DMS114 treated with DMSO at 0.1 percent for 48 hours (cell line): ENCODE data around the gene PPP1R16B.

Source experiments
- DNase-seq: peaks from one replicate; lab custom pipeline; 2025; ENCODE audit not compliant: unreplicated experiment; lab: John Stamatoyannopoulos, UW

PPP1R16B gene

DNA sequence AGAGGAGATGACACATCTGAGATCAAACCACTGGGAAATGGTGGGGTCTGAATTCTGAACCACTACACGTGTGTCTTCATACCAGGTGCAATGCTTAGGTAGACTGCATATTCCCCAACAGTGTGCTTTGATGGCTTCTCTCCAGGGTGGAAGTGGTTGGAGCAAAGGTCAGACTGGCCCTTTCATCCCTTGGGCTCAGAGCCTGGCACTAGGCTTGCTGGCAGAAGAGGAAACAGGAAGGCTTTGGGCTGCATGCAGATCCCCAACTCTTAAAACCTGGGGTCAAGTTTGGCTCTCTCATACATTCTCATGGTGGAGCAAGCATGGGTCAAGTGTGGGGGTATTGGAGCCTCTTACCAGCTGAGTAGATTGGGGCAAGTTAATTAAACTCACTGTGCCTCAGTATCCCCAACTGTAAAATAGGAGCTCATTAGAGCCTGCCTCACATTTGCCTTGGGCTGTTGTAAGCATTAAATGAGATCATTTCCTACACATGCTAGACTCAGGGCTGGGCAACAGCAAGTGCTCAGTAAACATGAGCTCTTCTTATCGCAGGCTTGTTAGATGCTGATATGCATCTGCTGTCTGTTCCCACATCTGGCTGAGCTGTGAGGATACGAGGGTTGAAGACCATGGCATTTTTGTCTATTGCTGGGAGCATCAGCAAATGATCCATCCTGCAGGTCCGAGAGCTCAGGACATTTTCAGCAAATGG, 69.1 kb downstream of the PPP1R16B start:
- DNase-seq: no peak

DNA sequence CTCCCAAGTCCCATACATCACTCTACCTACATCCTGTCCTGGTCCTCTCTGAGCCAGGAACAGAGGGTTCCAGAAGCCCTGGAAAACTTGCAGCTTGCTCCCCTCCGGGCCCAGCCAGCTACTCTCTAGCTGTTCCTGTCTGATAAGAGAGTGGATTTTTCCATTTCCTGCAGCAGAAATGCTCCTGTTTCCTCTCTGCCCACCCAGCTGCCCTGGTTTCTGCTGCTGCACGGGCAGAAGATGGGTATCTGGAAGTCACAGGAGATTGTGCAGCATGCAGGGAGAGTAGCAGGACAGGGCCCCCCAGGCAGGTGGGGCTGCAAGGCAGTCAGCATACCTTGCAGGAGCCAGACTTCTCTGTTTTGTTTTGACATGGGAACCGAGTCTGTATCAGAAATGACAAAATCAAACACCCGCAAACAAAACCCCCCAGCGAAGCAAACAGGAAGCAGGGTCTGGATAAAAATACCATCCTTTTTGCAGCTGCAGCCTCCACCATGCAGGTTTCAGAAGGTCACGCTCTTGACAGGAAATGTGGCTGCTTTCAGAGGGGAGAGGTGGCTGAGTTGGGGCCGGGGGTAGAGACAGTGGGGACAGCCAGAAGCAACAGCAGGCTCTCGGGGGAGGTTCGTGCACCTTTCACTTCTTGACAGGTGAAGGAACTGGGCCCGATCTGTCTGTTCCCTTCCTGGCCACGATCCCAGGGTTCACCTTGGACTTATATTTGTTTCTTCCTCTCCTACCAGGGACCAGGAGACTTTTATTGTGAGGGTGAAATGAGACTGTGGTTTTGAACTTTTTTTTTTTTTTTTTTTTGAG, 69.9 kb downstream of the PPP1R16B start:
- DNase-seq: no peak

DNA sequence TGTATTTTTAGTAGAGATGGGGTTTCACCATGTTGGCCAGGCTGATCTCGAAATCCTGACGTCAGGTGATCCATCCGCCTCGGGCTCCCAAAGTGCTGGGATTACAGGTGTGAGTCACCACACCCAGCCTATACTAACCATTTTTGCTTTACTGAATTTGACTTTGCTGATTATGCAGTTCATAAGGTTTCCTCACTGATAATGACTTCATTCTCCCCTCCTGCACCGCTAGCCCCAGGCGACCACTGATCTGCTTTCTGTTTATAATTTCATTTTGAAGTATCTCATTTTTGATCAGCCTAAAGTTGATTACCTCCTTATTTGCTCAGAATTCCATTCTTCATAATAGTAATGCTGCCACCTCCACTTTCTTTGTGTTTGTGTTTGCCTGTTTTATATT, 72.0 kb downstream of the PPP1R16B start:
- no peak for DNase-seq

DNA sequence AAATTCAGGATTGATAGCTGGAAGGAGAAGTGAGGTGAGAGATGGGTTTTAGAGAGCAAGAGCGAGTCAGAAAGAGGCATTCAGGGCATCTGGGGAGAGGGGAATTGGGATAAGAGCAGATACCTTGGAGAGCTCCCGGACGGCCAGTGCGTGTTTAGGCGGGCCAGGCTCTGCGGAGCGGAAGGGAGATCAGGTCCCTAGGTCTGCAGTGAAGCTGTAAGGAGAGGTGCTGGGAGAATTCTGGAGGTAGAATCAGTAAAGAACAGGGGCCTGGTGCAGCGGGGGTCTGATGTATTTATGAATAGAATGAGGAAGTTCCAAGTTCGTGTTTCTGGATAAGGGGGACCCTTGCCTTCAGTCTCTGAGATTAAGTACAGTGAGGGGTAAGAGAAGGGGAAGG, 73.4 kb downstream of the PPP1R16B start:
- no peak for DNase-seq

DNA sequence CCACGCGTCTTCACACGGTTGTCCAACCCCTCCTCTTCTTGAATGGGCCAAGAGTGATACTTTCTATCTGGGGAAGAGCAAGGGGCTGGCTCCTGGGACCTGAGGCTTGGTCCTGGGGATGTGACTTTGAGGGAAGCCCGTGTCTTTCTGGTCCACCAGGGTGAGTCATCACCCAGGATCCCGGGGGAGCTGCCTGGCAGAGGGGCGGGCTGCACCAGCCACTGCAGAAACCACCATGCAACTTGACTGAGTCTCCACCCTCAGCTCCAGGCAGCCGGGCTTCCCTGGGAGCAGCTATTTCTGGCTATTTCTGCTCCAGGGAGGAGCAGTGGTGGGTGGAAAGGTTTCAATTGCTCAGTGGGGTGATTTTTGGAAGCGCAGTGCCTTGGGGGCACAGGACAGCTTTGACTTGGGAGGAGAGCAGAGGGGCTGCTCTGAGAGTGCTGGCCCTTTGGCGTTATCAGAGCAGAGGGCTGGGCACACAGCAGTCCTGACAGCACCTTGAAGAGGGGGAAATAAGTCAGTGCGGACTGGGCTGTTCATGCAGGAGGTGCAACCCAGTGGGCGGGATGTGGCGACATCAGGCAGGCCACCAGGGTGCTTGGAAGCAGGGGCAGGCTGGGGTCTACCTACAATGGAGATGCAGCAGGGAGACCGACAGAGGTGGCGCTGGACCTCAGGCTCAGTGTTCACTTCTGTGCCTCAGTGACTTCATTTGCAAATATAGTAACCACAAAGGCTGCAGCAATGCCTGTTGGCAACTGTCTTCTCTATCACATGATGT, 75.6 kb downstream of the PPP1R16B start:
- DNase-seq: no peak

DNA sequence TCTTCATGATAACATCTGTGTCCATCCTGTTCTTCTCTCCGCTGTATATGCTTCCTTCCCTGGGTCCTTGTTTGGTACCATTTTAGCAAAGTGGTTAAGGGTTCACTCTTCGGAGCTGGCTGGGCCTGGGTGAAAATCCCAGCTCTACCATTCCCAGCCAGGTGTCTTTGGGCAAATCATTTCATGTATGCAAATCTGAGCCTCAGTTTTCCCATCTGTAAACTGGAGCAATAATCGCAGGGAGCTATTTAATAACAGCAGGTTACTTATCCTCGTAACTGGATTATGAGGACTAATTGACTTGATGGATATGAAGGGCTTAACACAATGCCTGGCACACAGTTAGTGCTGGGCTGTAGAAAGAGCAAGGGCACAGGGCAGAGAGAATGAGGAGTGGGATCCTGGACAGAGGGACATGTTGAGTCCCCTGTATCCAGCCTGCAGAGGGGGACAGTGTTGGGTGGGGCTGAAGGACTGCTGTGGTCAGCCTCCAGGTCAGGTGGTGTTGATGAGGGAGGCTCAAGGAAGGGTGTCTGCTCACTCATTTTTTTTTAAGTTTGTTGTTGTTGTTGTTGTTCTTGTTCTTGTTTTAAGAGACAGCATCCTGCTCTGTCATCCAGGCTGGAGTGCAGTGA, 76.4 kb downstream of the PPP1R16B start:
- no peak for DNase-seq

DNA sequence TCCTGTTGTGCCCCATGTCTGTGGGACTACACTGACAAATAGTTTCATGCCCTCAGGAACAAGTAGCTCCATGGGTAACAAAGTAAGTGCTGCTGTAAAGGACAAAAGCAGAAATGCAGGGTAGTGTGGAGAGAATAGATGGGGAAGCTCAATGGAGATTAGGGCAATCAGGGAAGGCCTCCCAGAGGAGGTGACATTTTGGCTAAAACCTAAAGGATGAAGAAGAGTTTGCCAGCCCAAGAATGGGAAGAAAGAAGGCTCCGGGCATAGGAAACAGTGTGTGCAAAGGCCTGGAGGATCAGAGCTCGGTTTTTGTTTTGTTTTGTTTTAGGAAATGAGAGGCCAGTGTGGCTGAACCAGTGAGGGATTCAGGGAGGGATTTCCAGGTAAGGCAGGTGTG, 77.1 kb downstream of the PPP1R16B start:
- DNase-seq: no peak

DNA sequence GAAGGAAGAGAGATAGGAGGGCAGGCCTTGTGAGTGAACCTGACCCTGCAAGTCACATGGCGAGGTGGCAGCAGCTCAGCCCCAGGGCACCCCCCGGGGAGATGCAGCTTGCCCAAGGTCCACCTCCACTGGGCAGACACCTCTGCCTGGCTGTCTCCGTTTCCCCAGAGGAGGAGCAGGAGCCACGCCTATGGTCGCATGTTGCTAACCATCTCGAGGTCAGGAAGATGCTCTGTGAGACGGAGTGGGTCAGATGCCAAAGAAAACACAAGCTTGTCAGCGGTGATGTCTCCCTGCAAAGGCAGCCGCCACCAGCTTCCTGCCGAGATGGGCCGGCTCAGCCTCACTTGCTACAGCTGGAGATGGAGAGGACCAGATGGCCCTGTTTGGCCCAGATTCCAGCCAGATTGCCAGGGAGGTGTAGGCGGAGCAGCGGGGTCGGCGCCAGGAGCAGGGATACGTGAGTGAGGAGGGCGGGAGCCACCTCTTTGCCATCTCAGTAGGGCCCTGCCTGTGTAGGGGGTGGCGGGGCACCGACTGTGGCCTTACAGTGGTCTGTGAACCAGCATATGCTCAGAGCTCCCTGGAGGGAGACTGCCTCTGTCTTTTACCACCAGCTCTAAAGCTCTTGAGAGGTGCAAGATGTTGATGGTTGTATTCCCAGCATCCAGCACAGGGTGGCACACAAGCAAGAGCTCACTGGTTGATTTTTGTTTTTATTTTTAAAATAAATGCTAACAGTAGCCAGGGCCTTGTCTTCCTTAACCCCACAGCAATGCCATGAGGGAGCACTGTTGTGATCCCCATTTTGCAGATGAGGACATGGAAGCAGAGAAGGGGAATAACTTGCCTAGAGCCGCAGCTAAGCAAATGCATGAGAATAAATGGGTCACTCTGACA, 77.8 kb downstream of the PPP1R16B start:
- no peak for DNase-seq

DNA sequence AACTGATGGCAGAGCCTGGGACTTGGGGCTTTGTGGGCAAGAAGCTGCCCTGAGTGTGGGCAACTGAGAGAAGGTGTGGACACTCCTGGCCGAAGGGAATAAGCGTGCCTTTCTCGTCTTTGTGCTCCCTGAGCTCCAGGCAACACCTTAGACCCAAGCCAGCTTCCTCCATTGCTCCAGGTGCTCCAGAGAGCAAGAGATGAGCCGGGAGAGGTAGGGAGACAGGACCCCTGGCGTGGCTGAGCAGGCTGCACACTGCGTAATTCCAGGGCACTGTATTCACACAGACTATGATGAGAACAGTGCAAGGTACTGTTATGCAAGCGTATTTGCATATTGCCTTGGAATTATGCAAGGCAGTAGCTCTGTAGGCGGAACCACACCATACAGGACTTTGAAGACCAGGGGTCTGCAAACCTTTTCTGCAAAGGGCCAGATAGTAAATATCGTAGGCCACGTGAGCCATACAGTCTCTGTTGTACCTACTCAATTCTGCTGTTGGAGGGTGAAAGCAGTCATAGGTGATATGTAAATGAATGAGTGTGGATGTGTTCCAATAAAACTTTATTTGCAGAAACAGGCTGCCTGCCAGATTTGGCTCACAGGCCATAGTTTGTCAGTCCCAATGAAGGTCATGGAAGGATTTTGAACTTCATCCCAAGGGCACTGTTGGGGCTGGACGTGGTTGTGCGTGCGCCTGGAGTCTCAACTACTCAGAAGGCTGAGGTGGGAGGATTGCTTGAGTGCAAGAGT, 78.7 kb downstream of the PPP1R16B start:
- DNase-seq: no peak

DNA sequence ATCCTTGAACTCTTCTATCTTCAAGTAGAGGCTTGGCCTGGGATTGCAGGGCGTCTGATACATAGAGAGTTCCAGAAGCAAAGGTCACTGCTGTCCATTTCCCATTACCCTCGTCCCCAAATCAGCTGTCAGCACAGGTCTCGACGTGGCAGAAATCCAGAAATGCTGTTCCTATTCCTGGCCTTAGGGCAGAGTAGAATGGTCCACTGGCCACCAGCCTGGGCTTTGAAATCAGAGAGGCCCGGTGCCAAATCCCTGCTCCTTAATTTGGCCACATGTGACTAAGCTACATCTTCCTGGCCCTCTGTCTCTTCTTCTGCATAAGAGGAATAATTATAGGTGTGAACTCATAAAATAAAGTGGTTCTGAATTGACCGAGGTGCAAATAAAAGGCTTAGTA, 79.9 kb downstream of the PPP1R16B start:
- no peak for DNase-seq

DNA sequence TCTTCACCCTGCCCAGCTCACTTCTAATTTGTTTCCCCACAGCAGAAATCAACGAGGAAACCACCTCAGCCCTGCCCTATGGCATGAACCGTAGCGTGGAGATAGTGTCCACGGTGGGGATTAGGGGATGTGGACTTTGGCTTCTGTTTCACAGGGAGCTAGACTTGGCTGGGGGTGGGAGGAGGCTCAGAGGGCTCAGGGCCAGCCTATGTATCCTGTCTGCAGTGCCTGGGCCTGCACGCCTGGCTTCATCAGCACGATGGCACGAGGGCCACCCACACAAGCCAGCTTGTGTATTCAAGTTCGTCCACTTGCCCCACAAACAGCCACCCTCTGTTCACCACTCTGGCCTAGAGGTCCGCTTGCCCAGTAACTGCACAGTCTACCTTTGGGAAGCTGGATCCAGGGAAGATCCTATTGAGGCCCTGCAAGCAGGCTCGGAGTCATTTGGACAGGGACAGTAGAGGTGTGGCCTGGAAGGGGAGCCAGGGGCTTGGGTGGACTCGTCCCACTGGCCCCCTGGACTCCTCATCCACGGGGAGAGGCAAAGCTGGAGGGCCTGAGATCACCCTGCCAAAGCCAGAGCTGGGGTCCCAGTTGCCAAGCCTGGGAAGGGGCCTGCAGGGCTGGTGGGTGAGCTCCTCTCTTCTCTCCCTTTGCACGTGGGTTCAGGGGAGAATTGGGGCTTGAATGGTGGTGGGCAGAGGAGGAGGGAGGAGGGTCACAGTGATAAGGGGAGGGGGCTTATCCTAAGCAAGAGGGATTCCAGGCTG, 82.7 kb downstream of the PPP1R16B start:
- DNase-seq: no peak

DNA sequence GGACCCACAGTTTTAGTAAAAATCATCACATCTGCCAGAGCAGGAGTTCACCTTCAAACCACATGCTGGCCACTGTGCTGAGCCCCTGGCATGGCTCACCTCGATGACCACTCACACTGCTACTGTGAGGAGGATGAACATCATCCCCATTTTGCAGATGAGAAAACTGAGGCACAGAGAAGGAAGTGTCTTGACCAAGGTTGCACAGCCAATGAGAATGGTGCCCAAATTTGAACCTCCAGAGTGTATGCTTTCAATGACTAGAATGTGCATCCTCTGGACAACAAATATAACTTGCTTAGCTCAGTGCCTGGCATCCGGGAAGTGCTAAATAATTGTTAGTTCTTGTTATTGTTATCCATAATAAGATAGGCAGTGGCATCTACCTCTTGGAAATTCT, 83.6 kb downstream of the PPP1R16B start:
- no peak for DNase-seq

DNA sequence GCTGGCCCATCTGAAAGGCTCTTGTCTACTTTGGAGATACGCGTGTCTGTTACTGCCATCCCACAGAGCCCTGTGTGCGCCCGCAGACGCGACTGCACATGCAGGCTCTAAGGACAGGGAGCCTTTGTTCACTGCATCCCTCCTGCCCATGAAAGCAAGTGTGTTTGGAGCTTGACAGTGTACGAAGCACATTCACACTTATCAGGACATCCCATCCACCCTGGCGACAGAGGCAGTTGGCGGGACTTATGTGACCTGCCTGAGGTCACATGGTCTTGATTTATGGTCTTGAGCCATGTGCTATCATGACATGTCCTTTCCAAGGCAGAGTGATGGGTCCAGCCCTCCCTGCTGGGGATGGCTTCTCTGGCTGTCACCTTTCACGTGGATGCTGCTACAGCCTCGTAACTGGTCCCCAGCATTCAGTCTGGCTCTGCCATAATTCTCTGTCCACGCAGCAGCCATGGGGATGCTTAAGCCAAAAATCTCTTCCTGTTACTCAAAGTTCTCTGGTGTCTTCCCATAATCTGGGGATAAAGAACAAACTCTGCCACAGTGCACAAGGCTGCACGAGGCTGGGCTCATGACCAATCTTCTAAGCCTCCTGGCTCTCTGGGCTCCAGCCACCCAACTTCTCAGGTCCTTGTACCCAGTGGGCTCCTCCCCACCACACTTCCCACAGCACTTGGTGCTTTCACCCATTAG, 84.4 kb downstream of the PPP1R16B start:
- no peak for DNase-seq

DNA sequence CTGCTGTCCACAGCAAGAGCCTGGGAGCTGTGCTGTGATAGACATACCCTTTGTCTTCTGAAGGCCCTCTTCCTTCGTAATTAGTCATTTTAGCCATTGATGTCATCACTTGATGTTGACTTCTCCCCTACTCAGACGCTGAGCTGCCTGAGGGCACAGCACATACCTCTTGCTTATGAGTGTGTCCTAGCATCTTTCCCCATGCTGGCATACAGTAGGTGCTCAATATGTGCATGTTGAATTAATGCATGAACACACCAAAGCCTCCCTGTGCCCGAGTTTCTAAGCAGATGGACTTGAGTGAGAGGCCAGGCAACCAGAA, 85.0 kb downstream of the PPP1R16B start:
- no peak for DNase-seq

DNA sequence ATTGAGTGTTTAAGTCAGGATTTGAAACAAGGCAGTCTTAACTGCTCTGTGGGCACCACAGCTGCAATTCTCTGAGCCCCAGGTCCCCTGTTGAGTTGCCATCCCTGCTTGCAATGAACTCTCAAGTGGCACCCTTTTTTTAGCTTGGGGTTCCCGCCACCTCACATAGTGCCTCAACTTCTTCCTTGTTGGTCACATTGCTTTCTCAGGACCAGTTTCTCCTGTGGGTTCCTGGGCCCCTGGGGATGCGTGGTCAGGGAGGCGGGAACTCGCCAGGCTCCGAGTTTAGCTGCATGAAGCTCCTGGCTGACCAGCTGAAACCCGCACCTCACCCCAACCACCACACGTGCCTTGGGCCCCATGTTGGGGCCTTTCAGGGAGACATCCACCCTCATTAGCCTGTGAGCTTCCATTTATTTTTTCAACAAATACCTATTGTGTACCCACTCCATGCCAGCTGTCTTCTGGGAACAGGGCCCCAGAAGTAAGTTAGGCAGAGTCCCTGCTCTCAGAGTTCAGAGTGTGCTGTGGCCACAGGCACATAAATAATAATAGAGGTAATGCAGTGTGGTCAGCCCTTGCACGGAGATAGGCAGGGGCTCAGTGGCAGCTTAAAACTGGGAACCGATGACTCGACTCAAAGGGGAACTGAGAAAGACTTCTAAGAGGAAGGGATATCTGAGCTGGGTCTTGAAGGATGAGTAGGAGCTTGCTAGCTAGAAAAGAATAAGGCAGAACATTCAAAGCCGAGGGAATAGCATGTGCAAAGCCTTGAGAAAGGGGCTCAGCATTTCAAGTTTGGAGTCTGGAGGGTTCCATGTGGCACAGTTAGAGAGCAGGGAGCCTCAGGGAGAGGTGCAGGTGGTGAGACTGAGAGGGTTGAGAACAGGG, 86.8 kb downstream of the PPP1R16B start:
- no peak for DNase-seq

DNA sequence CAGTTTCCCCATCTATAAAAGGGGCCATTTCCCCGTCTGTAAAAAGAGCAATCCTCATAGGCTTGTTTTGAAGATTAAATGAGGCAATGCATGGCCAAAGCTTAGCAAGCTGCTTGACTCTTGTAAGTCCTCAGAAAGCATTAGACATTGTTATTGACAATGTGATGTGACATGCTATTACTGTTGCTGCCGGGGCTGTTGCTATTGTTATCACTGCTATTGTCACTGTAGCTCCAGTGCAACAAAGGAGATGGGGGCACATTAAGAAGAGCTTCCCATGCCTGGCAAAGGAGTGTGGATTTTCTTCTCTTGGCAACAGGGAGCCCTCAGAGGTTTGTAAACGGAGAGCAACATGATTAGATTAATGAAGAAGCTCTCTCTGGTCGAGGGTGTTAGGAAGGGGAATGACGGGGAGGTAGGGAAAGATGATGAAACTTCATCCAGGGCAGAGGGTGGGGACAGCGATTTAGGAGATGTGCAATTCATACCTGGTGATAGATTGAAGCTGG, 87.6 kb downstream of the PPP1R16B start:
- no peak for DNase-seq

DNA sequence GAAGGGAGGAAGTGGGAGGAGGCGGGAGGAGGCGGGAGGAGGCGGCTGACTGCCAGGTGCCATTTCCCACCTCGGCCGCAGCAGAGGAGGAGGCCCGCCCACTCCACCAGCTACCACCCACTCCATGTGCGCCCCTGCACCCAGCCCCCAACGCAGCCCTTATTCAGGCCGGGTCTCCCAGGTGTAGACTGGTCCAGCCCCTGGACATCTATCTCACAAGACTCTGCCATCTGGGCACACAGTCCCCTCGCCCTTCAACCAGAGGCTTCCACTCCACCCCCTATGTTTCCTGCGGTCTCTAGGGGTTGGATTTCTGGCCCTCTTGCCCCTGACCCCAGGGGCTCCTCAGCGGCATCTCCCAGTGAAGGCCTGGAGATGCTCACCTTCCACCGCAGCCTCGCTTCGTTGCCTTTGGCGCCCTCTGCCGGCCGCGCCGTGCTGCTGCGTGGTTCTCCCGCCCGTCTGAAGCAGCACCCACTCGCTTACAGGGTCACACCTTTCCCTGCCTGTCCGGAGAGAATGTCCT, 88.1 kb downstream of the PPP1R16B start:
- peak; percentile 21 for DNase-seq
